GM18867 (cell line): ENCODE measurements around the gene ASCC2.
"Not testable (repeated sequence)": the region's sequence is repeated elsewhere in the genome, so short reads cannot be mapped to it uniquely, and the experiment has no call there.

Experiments
- ATAC-seq: cut with Tn5 transposase; IDR thresholded peaks from one replicate; pipeline ENCODE4 v1.9.1; 2021; ENCODE audit warnings: mild to moderate bottlenecking, moderate library complexity; ENCODE audit not compliant: unreplicated experiment

Gene ASCC2

GRCh38 chr22:29758068-29758622 is 79.9 kb downstream of the ASCC2 start:
- ATAC-seq, result no peak

GRCh38 chr22:29757096-29757495 is 81.0 kb downstream of the ASCC2 start:
- no peak for ATAC-seq

GRCh38 chr22:29756341-29756740 is 81.7 kb downstream of the ASCC2 start:
- ATAC-seq, result no peak

- no peak for ATAC-seq
Measured at GRCh38 chr22:29755889-29756288, 82.2 kb downstream of the ASCC2 start.

GRCh38 chr22:29754658-29755395 is 83.2 kb downstream of the ASCC2 start:
- ATAC-seq, result not testable (repeated sequence)

- ATAC-seq, result no peak
Measured at GRCh38 chr22:29753808-29754657, 84.0 kb downstream of the ASCC2 start.

- ATAC-seq, result no peak
Measured at GRCh38 chr22:29751669-29752068, 86.4 kb downstream of the ASCC2 start.

GRCh38 chr22:29750559-29751538 is 87.2 kb downstream of the ASCC2 start:
- ATAC-seq, result no peak

- no peak for ATAC-seq
Measured at GRCh38 chr22:29750029-29750428, 88.0 kb downstream of the ASCC2 start.

GRCh38 chr22:29748248-29748893 is 89.7 kb downstream of the ASCC2 start:
- no peak for ATAC-seq

- ATAC-seq, result no peak
Measured at GRCh38 chr22:29747832-29748231, 90.2 kb downstream of the ASCC2 start.

GRCh38 chr22:29744902-29745301 is 93.2 kb downstream of the ASCC2 start:
- no peak for ATAC-seq

- no peak for ATAC-seq
Measured at GRCh38 chr22:29742326-29742725, 95.7 kb downstream of the ASCC2 start.

GRCh38 chr22:29741926-29742325 is 96.1 kb downstream of the ASCC2 start:
- ATAC-seq, result no peak

- ATAC-seq, result no peak
Measured at GRCh38 chr22:29740216-29740615, 97.9 kb downstream of the ASCC2 start.

- ATAC-seq, result no peak
Measured at GRCh38 chr22:29739346-29739875, 98.7 kb downstream of the ASCC2 start.
